ENCODE measurements around the gene CLDND2.

Gene CLDND2

GRCh38 chr19:51354103-51354741, 14.6 kb downstream of the CLDND2 start:
- no peak for DNase-seq (ENCODE audit: low read depth)

GRCh38 chr19:51352783-51353360, 15.9 kb downstream of the CLDND2 start:
- DNase-seq (ENCODE audit: low read depth): no peak

- no peak for DNase-seq (ENCODE audit: low read depth)
These were observed 17.4 kb downstream of the CLDND2 start for GRCh38 chr19:51351266-51351990.

DNA sequence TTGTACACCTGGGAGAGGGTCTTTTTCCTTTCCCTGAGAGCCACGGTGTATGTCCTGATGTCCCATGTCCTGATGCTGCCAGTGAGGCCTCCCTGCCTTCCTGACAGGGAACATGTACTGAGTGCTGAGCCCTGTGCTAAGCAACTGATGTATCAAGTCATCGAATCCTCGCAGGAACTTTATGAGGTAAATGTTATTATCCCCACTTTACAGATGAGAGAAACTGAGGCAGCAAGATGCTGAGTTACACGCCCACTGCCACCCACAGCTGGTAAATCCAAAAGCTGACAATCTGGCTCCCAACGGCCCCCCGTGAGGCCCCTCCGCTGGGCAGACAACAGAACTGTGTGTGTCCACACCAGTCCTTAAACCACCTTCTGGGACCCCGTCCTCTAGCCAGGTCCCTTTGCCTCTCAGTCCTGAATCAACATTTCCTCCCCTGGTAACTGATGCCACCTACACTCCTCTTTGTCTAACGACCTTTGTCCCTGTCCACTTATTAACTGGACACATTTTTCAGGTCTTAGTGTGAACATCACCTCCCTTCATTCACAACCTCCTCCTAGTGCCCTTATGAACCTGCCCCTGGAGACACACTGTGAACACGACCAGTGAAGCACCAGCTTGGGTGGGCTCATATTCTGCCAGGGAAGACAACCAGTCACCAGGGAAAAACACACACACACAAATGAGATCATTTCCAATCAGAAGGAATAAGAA, 21.4 kb downstream of the CLDND2 start:
- no peak for DNase-seq (ENCODE audit: low read depth)

DNA sequence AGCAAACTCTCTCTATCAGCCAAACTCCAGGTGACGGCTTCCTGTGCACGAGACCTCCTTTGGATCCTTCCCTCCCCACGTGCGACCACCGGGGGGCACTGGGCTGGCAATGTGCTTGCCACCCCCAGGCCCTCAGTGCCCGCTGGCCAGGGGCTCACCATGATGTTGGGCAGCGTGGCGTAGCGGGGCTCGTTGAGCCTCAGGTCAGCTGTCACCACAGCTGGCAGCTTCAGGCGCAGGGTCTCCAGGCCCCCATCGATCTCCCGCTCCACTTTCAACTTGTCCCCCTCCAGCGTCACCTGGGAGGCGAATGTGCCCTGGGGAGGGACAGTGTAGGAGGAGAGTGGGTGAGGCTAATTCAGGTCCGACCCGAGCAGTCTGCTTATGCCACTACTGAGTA, 22.1 kb downstream of the CLDND2 start:
- DNase-seq (ENCODE audit: low read depth): no peak

GRCh38 chr19:51345076-51345620, 23.7 kb downstream of the CLDND2 start:
- no peak for DNase-seq (ENCODE audit: low read depth)

DNA sequence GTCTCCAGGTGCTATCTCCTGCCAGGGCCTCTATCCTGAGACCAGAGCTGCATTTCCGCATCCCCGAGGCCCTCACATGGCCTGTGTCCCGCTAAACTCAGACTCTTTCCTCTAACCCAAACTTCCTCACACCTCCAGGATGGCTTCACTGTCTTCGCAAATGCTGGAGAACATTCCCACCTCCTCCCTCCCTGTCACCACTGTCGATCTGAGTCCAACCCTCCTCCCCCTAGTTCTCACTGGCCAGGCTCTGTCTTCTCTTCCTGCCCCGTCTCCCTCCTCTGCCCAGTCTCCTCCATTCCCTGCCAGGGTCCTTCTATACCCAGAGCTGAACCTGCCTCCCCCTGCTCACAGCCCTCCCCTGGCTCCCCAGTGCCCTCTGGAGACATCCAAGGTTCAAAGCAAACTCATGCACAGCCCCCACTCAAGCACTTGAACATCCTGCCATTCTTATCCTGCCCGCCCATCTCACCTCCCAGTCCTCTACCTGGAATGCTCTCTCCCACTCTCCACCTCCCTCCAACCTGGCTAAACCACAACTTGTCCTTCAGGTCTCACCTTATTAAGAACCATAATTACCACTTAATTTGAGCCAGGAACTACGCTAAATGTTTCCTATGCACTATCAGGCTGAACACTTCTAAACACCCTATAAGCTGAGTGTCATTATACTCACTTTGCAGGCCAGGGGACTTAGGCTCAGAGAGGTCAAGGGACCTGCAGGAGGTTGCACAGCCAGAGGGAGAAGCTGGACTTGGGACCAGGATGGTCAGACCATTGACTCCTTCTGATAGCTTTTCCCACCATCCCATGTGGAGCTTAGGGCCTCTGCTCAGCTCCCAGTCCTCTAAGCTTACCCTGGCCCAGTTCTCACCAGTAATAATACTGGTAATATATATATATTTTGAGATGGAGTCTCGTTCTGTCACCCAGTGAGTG, 25.9 kb downstream of the CLDND2 start:
- no peak for DNase-seq (ENCODE audit: low read depth)

GRCh38 chr19:51341976-51342580, 26.7 kb downstream of the CLDND2 start, which contains the start of gene VSIG10L:
Gene VSIG10L, minus strand, starts transcription at chr19:51342139. Its CDS starts 15 bp downstream, at chr19:51342124.
- DNase-seq (ENCODE audit: low read depth): no peak

DNA sequence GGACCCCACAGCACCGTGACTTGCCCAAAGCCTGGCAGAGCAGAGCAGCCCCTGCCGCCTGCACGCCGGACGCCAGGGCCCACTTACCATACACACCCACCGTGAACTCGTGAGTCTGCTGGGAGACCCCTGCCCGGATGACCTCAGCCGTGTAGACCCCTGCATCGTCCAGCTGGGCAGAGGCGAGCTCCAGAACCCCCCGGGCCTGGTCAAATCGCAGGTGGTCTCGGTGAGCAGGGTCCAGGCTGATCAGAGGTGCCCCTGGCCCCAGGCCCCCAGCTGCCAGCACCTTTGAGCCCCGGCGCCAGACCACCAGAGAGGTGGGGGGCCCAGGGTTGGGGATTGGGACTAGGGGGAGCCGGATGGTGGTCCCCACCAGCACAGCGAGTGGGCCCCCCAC, 27.7 kb downstream of the CLDND2 start:
- no peak for DNase-seq (ENCODE audit: low read depth)

- DNase-seq (ENCODE audit: low read depth): peak; percentile 98
These were observed 28.8 kb downstream of the CLDND2 start for GRCh38 chr19:51339687-51340656.

DNA sequence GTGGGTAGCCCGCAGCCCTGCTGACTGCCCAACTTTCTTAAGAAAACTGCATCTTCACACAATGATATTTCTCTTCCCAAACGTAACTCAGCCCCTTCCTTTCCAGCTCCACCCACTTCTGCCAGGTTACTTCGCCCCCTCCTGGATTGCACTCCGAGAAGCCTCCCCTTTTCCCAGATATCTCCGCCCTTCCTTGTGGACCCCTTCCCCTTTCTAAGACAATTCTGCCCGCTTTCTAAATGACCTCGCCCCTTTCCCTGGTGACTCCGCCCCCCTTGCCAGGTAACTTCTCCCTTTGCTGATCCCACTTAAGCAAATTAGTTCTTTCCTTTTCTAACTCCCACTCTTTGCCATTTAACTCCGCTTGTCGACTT, 29.5 kb downstream of the CLDND2 start:
- peak; percentile 23 for DNase-seq (ENCODE audit: low read depth)

DNA sequence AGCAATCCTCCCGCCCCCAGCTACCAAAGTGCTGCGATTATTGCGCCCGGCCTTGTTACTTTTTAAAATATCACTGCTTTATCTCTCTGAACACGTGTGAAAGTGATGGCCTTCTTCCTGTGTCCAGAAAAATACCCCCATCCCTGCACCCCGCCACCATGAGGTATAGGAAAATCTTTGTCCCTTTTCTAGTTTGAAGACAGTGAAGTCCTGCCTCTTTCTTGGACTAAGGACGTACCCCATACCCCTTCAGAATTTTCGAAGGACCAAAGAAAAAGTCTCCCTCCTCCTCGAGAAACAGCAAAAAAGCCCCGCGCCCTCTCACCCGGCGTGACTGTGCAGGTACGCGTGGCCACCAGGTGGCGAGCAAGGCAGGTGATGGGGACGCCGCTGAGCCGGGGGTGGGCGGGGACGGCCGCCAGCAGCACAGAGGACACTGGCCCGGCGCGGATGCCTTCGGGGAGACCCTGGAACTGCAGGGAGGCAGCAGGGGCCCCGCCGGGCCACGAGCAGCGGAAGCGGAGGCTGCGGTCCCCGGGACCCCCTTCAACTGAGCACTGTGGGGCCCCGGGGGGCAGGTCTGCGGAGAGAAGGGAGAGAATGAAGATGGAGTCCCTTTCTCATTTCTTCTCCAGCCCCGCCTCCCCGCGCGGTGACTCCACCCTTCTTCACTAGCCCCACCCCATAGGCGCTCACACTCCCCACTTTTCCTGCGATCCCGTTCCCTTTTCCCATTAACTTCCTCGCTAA, 30.1 kb downstream of the CLDND2 start:
- peak; percentile 87 for DNase-seq (ENCODE audit: low read depth)

GRCh38 chr19:51337861-51338562, 30.8 kb downstream of the CLDND2 start:
- DNase-seq (ENCODE audit: low read depth): no peak

DNA sequence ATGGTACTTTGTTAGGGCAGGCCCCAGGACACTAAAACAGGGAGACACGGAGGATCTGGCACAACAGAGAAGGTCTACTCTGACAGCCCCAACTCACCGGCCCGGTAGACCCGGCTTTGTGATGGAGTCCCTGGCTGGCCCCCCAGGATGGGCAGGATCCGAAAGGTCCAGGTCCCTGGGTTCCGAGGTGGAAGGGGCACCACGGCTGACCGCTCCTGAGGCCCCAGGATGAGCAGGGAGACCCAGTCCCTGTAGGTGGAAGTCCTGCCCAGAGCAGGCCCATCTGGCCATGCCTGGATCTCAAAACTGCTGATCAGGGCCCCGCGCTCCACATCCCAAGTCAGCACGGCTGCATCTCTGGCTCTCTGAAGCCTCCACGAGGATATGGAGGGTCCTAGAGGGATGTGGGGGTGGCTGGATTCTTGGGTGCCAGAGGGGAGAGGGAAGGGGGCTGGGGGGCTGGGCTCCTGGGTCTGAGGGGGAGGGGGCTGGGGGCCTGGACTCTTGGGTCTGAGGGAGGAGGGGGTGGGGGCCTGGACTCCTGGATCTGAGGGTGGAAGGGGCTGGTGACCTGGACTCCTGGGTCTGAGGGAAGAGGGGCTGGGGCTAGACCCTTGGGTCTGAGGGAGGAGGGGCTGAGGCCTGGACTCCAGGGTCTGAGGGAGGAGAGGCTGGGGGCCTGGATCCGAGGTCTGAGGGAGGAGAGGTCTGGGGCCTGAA, 31.5 kb downstream of the CLDND2 start:
- no peak for DNase-seq (ENCODE audit: low read depth)

DNA sequence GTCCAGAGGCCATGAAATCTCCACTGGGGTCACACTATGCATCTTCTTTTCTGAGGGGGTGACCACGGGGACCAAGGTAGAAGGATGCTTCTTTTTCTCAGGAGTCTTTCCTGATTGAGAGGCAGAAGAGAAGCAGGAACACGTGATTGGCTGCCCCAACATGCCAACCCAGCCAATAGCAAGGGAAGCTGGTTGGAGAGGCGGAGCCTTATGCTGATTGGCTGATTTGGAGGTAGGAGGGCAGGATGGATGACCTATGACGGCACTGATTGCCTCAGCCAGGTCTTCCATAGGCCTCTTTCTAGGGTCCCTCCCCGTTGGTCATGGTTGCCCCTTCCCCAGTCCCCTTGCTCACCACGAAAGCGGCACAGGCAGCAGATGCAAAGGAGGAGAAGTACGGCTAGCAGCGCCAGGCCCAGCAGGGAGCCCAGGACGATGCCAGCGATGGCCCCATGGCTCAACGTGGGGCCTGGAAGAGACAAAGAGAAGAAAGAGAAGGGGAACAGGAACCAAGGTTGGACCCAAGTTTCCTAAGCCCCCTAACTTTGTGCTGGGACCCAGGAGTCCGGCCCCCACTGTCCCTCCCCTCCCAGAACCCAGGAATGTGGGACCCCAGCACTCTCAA, 34.9 kb downstream of the CLDND2 start:
- DNase-seq (ENCODE audit: low read depth): no peak

- no peak for DNase-seq (ENCODE audit: low read depth)
These were observed 37.1 kb downstream of the CLDND2 start for GRCh38 chr19:51331716-51332115.

- DNase-seq (ENCODE audit: low read depth): no peak
These were observed 37.6 kb downstream of the CLDND2 start for GRCh38 chr19:51331193-51331592.
